Measurements from ENCODE around the gene GXYLT1. TPM values are rescaled to one million over a fixed set of nuclear protein-coding genes. Genes with fewer than 3 reads are reported as not detected.

GXYLT1 gene
- total and polyA plus RNA-seq, 2 of the 13 experiments (the other 11 are each of a cell fraction or from before 2014, with no cell fraction given), result 7.8 to 17.0 TPM

DNA sequence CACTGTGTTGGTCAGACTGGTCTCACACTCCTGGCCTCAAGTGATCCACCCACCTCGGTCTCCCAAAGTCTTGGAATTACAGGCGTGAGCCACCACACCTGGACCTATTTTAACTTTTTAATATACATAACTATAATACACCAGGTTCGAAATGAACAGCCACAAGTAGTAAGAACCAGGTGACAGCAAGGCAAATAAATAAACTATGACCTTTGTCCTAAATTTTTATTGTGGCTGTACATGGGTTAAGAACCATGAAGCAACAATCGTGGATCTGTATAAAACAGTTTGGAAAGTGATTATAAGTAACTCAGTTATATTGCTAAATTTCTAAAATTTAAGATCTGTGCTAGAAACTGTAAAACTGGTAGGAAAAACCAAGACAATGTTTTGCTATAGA lies 41.5 kb downstream of the GXYLT1 start:
- no peak for FAIRE-seq
- in situ Hi-C loops (cut with HindIII; ENCODE audit: extremely low pct_ligation_motif_present, low pct_unique_long_range_greater_than_20kb) (no loop called here), intact Hi-C loops (cut with micrococcal nuclease; ENCODE audit: unreplicated experiment) (no loop called here)
- Histone ChIP-seq H3K4me1 (ENCODE audit: insufficient read depth, low read length) (no peaks in the 10 kb centered on the region), H3K9me3 (ENCODE audit: low read length) (no peaks in the 10 kb centered on the region), H3K27me3 (ENCODE audit: control insufficient read depth in 1 of 2, insufficient read depth in 2 of 2, low read length in 2 of 2) (no peaks in the 10 kb centered on the region; a peak in 1 of 5 replicates), H4K20me1 (ENCODE audit: insufficient read depth, low read length) (no peaks in the 10 kb centered on the region), H3K9ac (ENCODE audit: insufficient read depth, low read depth, low read length) (no peak overlapping the region), H3K4me2 (ENCODE audit: low read depth, low read length) (no peak overlapping the region), H2AFZ (ENCODE audit: low read length) (no peak overlapping the region), H3K79me2 (ENCODE audit: insufficient read depth, low read length) (no peaks in the 10 kb centered on the region), H3K27ac (ENCODE audit: extremely low read length, insufficient read depth, low read length) (no peak overlapping the region), H3K4me3 (replicated peaks in 1 of 3; ENCODE audit: insufficient read depth in 1 of 3, low read depth in 2 of 3, low read length in 3 of 3) (no peak overlapping the region), H3K36me3 (replicated peaks in 1 of 2; ENCODE audit: control insufficient read depth in 1 of 2, insufficient read depth in 2 of 2, low read length in 2 of 2) (peaks cover 0 to 8% of the 10 kb centered on the region in 2 experiments; a peak in 3 of 5 replicates)
- CTCF ChIA-PET (ENCODE audit: low intra/inter-chr PET ratio, low total read pairs), result no interaction called here
- no peak for DNase-seq (ENCODE audit: low spot score)
- no peak for ATAC-seq
- POLR2A ChIA-PET, result no interaction called here
- WGBS (ENCODE audit: low lambda C conversion rate), result 95% methylated on average over 4 of the region's 4 CpGs
- BruUV-seq (replicated peaks), result no TSS peak
- TF ChIP-seq POLR2AphosphoS5 (IDR thresholded peaks at IDR 0.05; ENCODE audit: low read depth, low read length) (no peak), MBD4 (IDR thresholded peaks at IDR 0.05; ENCODE audit: borderline replicate concordance, low read length) (no peak), ZMYM2 (CRISPR knock-in tag; IDR thresholded peaks at IDR 0.05) (no peak), ZBTB7A (CRISPR knock-in tag; IDR thresholded peaks at IDR 0.05) (no peak), ELF3 (CRISPR knock-in tag; IDR thresholded peaks at IDR 0.05) (no peak), SRSF9 (IDR thresholded peaks at IDR 0.05; ENCODE audit: borderline replicate concordance, insufficient read depth, low read depth, low read length, poor library complexity, severe bottlenecking) (no peak), SRSF1 (optimal IDR thresholded peaks at IDR 0.05; ENCODE audit: low read depth, low read length) (no peak), SRY (CRISPR knock-in tag; IDR thresholded peaks at IDR 0.05) (no peak), KDM3A (CRISPR knock-in tag; IDR thresholded peaks at IDR 0.05; ENCODE audit: low read depth) (no peak), NCOR1 (IDR thresholded peaks at IDR 0.05; ENCODE audit: borderline replicate concordance, low read length) (no peak), ZNF749 (CRISPR knock-in tag; IDR thresholded peaks at IDR 0.05; ENCODE audit: borderline replicate concordance) (no peak), NFIC (IDR thresholded peaks at IDR 0.05; ENCODE audit: low read length) (no peak), CC2D1A (CRISPR knock-in tag; IDR thresholded peaks at IDR 0.05) (no peak), NFATC3 (CRISPR knock-in tag; IDR thresholded peaks at IDR 0.05) (no peak), ATF1 (CRISPR knock-in tag; IDR thresholded peaks at IDR 0.05) (no peak), ARNTL (CRISPR knock-in tag; IDR thresholded peaks at IDR 0.05) (no peak), ZNF724P (CRISPR knock-in tag; IDR thresholded peaks at IDR 0.05; ENCODE audit: borderline replicate concordance) (no peak)
- TF ChIP-seq, protein P1, sequence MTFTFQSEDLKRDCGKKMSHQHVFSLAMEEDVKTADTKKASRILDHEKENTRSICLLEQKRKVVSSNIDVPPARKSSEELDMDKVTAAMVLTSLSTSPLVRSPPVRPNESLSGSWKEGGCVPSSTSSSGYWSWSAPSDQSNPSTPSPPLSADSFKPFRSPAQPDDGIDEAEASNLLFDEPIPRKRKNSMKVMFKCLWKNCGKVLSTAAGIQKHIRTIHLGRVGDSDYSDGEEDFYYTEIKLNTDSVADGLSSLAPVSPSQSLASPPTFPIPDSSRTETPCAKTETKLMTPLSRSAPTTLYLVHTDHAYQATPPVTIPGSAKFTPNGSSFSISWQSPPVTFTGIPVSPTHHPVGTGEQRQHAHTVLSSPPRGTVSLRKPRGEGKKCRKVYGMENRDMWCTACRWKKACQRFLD (CRISPR knock-in tag; IDR thresholded peaks at IDR 0.05; ENCODE audit: borderline replicate concordance), result no peak
- TF ChIP-seq, protein P2, sequence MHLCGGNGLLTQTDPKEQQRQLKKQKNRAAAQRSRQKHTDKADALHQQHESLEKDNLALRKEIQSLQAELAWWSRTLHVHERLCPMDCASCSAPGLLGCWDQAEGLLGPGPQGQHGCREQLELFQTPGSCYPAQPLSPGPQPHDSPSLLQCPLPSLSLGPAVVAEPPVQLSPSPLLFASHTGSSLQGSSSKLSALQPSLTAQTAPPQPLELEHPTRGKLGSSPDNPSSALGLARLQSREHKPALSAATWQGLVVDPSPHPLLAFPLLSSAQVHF (CRISPR knock-in tag; IDR thresholded peaks at IDR 0.05), result no peak

All from HepG2 (cell line).